ENCODE measurements around the gene CDCA4.

Gene CDCA4

GRCh38 chr14:104968541-104969401 lies 52.1 kb downstream of the CDCA4 start:
- no peak for DNase-seq (ENCODE audit: extremely low read depth, insufficient read length)
- Histone ChIP-seq H3K4me3 (replicated peaks; ENCODE audit: low read depth, low read length) (no peak overlapping the region), H3K27me3 (replicated peaks; ENCODE audit: control insufficient read depth, insufficient read depth, low read length) (peaks cover 1% of the 10 kb centered on the region), H3K36me3 (ENCODE audit: control insufficient read depth, insufficient read depth, low read length) (no peaks in the 10 kb centered on the region)
- TF ChIP-seq, protein P1, sequence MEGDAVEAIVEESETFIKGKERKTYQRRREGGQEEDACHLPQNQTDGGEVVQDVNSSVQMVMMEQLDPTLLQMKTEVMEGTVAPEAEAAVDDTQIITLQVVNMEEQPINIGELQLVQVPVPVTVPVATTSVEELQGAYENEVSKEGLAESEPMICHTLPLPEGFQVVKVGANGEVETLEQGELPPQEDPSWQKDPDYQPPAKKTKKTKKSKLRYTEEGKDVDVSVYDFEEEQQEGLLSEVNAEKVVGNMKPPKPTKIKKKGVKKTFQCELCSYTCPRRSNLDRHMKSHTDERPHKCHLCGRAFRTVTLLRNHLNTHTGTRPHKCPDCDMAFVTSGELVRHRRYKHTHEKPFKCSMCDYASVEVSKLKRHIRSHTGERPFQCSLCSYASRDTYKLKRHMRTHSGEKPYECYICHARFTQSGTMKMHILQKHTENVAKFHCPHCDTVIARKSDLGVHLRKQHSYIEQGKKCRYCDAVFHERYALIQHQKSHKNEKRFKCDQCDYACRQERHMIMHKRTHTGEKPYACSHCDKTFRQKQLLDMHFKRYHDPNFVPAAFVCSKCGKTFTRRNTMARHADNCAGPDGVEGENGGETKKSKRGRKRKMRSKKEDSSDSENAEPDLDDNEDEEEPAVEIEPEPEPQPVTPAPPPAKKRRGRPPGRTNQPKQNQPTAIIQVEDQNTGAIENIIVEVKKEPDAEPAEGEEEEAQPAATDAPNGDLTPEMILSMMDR (IDR thresholded peaks at IDR 0.05; ENCODE audit: insufficient read depth, low read length, poor library complexity, severe bottlenecking): no peak

- TF ChIP-seq, protein P1 (IDR thresholded peaks at IDR 0.05; ENCODE audit: insufficient read depth, low read length, poor library complexity, severe bottlenecking): no peak
- peaks cover 1% of the 10 kb centered on the region for H3K27me3 ChIP-seq (replicated peaks; ENCODE audit: control insufficient read depth, insufficient read depth, low read length)
- H3K4me3 ChIP-seq (replicated peaks; ENCODE audit: low read depth, low read length): no peak overlapping the region
- no peak for DNase-seq (ENCODE audit: extremely low read depth, insufficient read length)
- H3K36me3 ChIP-seq (ENCODE audit: control insufficient read depth, insufficient read depth, low read length): no peaks in the 10 kb centered on the region
These were observed 52.7 kb downstream of the CDCA4 start for GRCh38 chr14:104968153-104968527.

- no peak for DNase-seq (ENCODE audit: extremely low read depth, insufficient read length)
- no peak overlapping the region for H3K4me3 ChIP-seq (replicated peaks; ENCODE audit: low read depth, low read length)
- TF ChIP-seq, protein P1 (IDR thresholded peaks at IDR 0.05; ENCODE audit: insufficient read depth, low read length, poor library complexity, severe bottlenecking): no peak
- H3K27me3 ChIP-seq (replicated peaks; ENCODE audit: control insufficient read depth, insufficient read depth, low read length): peaks cover 1% of the 10 kb centered on the region
- H3K36me3 ChIP-seq (ENCODE audit: control insufficient read depth, insufficient read depth, low read length): no peaks in the 10 kb centered on the region
These were observed 53.3 kb downstream of the CDCA4 start for GRCh38 chr14:104967386-104968152.

- Histone ChIP-seq H3K4me3 (replicated peaks; ENCODE audit: low read depth, low read length) (no peak overlapping the region), H3K27me3 (replicated peaks; ENCODE audit: control insufficient read depth, insufficient read depth, low read length) (peaks cover 3% of the 10 kb centered on the region), H3K36me3 (ENCODE audit: control insufficient read depth, insufficient read depth, low read length) (no peaks in the 10 kb centered on the region)
- no peak for DNase-seq (ENCODE audit: extremely low read depth, insufficient read length)
- TF ChIP-seq, protein P1 (IDR thresholded peaks at IDR 0.05; ENCODE audit: insufficient read depth, low read length, poor library complexity, severe bottlenecking): no peak
These were observed 53.9 kb downstream of the CDCA4 start for GRCh38 chr14:104966981-104967385.

GRCh38 chr14:104966261-104966865 lies 54.5 kb downstream of the CDCA4 start:
- no peak for DNase-seq (ENCODE audit: extremely low read depth, insufficient read length)
- H3K4me3 ChIP-seq (replicated peaks; ENCODE audit: low read depth, low read length): no peak overlapping the region
- H3K36me3 ChIP-seq (ENCODE audit: control insufficient read depth, insufficient read depth, low read length): no peaks in the 10 kb centered on the region
- peaks cover 3% of the 10 kb centered on the region for H3K27me3 ChIP-seq (replicated peaks; ENCODE audit: control insufficient read depth, insufficient read depth, low read length)
- TF ChIP-seq, protein P1 (IDR thresholded peaks at IDR 0.05; ENCODE audit: insufficient read depth, low read length, poor library complexity, severe bottlenecking): no peak

All from GM06990 (cell line).